MCF 10A (cell line): ENCODE results near the gene PRR35. TPM values are rescaled to one million over a fixed set of nuclear protein-coding genes. Genes with fewer than 3 reads are reported as not detected.

ENCODE experiments used
- BruUV-seq: library from RNA; stranded (reverse); fragments of 400-500 nt; replicated peaks from 2 replicates; lab custom pipeline; 2021; lab: Mats Ljungman, UMichigan
- CTCF ChIA-PET: fragments of 300-600 bp; sonication (Branson Sonifier 250); formaldehyde crosslinking; extraction: SDS; loops from one replicate; lab custom pipeline; 2021; ENCODE audit warnings: antibody characterized with exemption, inconsistent platforms; lab: Yijun Ruan, JAX
- POLR2A ChIA-PET: fragments of 300-600, 350-650 bp; sonication (Branson Sonifier 250); formaldehyde crosslinking; extraction: SDS; loops from one replicate; lab custom pipeline; 2020; ENCODE audit warnings: antibody characterized with exemption, inconsistent platforms; lab: Yijun Ruan, JAX
- DNase-seq: peaks from one replicate; pipeline ENCODE4 v3.0.0-alpha.2; 2018; ENCODE audit not compliant: unreplicated experiment
- H3K27ac Mint-ChIP-seq: one replicate; pipeline ENCODE4 v1.8.0; 2022; ENCODE audit warnings: mild to moderate bottlenecking, low read depth, mixed read lengths; ENCODE audit not compliant: unreplicated experiment
- H3K27me3 Mint-ChIP-seq: one replicate; pipeline ENCODE4 v1.8.0; 2022; ENCODE audit warnings: mixed read lengths; ENCODE audit not compliant: insufficient read depth, unreplicated experiment
- H3K36me3 Mint-ChIP-seq: one replicate; pipeline ENCODE4 v1.8.0; 2022; ENCODE audit warnings: mild to moderate bottlenecking, moderate library complexity, mixed read lengths; ENCODE audit not compliant: insufficient read depth, unreplicated experiment
- H3K4me1 Mint-ChIP-seq: one replicate; pipeline ENCODE4 v1.8.0; 2022; ENCODE audit warnings: mixed read lengths; ENCODE audit not compliant: insufficient read depth, unreplicated experiment
- H3K4me3 Mint-ChIP-seq: one replicate; pipeline ENCODE4 v1.8.0; 2022; ENCODE audit warnings: mild to moderate bottlenecking, moderate library complexity, mixed read lengths; ENCODE audit not compliant: unreplicated experiment
- H3K9me3 Mint-ChIP-seq: one replicate; pipeline ENCODE4 v1.8.0; 2022; ENCODE audit warnings: mixed read lengths; ENCODE audit not compliant: unreplicated experiment
- intact Hi-C: fragments of 100-400 bp; cut with micrococcal nuclease; formaldehyde crosslinking; loops from 2 replicates; pipeline ENCODE4 v1.14.1; 2022
- total RNA-seq: library from RNA; stranded (reverse); gene quantifications from 2 replicates; pipeline ENCODE4 v1.2.3, GENCODE V29; 2022
- TF ChIP-seq, protein P1 (sequence below): fragments of 200-600 bp; IDR thresholded peaks from one replicate; pipeline ENCODE4 v1.8.0; 2022; ENCODE audit warnings: antibody characterized with exemption, mild to moderate bottlenecking; ENCODE audit not compliant: unreplicated experiment

PRR35 gene
- total RNA-seq, 1 experiment from 2014 or later: not detected

DNA sequence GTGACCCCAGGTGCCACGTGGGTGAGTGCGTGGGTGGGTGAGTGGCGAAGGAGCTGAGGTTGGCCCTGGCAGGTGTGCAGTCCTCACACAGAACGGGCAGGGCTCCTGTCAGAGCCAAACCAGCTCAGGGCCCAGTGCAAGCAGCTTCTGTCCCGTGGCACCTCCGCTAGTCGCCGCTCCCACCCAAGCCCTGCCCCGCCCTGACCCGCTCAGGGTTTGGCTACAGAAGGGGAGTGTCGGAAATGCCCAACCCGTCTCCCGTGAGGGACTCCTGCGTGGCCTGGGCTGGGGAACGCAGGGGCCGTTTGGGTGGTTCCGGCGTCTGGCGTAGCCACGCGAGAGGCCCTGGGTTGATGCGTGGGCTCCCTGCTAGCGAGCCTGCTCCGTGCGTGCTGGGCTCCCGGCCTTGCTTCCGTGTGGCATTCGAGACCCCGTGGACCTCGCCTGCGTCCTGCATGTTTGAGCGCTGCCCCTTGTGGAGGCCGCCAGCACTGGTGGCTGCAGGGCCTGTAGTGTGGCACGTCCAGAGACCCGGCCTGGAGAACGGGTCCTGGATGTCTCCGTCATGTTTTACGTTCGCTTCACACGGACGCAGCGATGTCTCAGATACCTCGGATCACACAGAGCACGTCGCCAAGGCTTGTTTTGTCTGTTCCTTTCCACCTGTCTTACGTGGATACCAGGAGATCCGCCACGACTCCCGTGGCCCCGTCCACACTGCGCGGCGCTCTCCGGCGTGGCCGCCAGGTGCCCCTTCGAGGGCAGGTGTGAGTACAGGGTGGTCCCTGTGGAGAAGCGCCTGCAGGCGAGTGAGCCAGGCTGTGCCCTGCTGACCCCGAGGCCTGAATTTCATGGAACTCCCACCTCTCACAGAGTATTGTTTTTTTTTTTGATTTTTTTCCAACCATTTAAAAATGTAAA is 22.5 kb upstream of the PRR35 start:
- H3K4me3 Mint-ChIP-seq: no peak overlapping the region
- no TSS peak for BruUV-seq
- no peaks in the 10 kb centered on the region for H3K4me1 Mint-ChIP-seq
- H3K9me3 Mint-ChIP-seq: no peaks in the 10 kb centered on the region
- DNase-seq: no peak
- peaks cover 36% of the 10 kb centered on the region for H3K36me3 Mint-ChIP-seq
- H3K27ac Mint-ChIP-seq: no peak overlapping the region
- no peaks in the 10 kb centered on the region for H3K27me3 Mint-ChIP-seq
- ChIA-PET CTCF (interaction anchor here (0.9 to 1.0 kb wide), 2 partner anchors 11 to 33 kb away, joined by 3 read pairs; no protein-coding TSS in a partner anchor), POLR2A (interaction anchor here (1.4 kb wide), 1 partner anchor 10 kb away, joined by 5 read pairs; the partner anchor contains the start of gene CAPN15)
- TF ChIP-seq, protein P1, sequence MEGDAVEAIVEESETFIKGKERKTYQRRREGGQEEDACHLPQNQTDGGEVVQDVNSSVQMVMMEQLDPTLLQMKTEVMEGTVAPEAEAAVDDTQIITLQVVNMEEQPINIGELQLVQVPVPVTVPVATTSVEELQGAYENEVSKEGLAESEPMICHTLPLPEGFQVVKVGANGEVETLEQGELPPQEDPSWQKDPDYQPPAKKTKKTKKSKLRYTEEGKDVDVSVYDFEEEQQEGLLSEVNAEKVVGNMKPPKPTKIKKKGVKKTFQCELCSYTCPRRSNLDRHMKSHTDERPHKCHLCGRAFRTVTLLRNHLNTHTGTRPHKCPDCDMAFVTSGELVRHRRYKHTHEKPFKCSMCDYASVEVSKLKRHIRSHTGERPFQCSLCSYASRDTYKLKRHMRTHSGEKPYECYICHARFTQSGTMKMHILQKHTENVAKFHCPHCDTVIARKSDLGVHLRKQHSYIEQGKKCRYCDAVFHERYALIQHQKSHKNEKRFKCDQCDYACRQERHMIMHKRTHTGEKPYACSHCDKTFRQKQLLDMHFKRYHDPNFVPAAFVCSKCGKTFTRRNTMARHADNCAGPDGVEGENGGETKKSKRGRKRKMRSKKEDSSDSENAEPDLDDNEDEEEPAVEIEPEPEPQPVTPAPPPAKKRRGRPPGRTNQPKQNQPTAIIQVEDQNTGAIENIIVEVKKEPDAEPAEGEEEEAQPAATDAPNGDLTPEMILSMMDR: no peak
- intact Hi-C loops: no loop called here

DNA sequence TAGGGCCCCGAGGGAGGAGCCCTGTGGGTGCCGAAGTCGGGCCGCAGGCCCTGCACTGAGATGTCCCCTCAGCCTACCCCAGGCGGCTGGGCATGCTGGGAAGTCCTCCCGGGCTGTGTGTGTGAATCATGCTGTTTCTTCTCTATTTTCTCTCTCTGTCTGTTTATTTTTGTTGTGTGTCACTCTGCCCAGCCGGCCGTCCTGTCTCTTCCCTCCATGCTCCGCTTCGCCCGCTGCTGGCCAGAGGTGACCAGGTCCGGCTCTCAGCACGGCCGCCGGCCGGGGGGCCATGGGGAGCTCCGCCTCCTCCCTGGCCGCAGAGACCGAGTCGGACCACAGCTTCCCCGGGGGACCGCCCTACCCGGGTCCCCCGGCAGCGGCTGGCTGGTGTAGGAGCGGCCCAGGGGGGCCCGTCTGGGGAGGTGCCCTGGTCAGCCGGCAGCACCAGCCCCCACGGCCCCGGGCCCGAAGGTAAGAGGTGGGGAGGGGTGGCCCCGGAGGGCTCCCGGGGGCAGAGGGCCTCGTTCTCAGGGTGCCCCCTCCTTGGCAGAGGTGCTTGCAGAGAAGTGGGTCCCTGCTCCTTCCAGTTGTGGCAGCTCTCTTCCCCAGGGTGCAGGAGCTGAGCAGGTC is 20.2 kb upstream of the PRR35 start:
- H3K27me3 Mint-ChIP-seq: no peaks in the 10 kb centered on the region
- H3K4me3 Mint-ChIP-seq: no peak overlapping the region
- no peak overlapping the region for H3K27ac Mint-ChIP-seq
- H3K9me3 Mint-ChIP-seq: no peaks in the 10 kb centered on the region
- TF ChIP-seq, protein P1: no peak
- intact Hi-C loops: no loop called here
- POLR2A ChIA-PET: interaction anchor here (1.2 kb wide), 1 partner anchor 13 kb away, joined by 4 read pairs; the partner anchor contains the start of gene CAPN15
- CTCF ChIA-PET: interaction anchor here (0.9 kb wide), 1 partner anchor 13 kb away, joined by 3 read pairs; the partner anchor contains the start of gene CAPN15
- no peak for DNase-seq
- BruUV-seq: no TSS peak
- peaks cover 31% of the 10 kb centered on the region for H3K36me3 Mint-ChIP-seq
- no peaks in the 10 kb centered on the region for H3K4me1 Mint-ChIP-seq

DNA sequence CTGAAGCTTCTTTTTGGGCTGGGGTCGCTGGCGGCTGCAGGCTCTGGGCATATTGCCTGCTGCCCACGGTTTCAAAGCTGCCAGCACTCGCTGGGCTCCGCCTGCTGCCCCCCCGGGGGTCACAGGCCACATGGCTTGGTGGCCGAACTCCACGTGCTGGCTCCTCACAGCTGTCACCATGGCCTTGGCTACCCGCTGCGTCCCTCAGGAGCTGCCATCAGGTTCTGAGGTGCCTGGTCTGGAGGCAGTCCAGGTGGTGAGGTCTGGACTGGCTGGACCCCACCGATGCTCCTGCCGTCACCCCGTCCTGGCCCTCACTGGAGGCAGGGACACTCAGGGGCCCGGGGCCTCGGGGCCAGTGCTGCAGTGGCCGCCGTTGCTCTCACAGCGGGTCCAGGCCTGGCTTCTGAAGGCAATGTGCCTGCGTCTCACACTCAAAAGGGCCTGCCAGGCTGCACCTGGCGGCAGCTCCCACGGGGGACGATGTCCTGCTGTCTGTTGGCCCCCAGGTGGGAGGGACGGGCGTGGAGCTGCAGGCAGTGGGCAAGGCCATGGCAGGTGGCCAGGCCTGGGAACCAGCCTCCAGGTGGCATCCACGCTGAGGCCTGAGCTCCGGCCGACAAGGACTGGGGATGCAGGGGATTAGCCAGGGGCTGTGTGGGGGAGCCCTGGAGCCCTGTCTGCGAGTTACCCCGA is 19.4 kb upstream of the PRR35 start:
- no peaks in the 10 kb centered on the region for H3K4me1 Mint-ChIP-seq
- no peak overlapping the region for H3K4me3 Mint-ChIP-seq
- TF ChIP-seq, protein P1: no peak
- H3K27me3 Mint-ChIP-seq: no peaks in the 10 kb centered on the region
- DNase-seq: no peak
- H3K9me3 Mint-ChIP-seq: no peaks in the 10 kb centered on the region
- ChIA-PET CTCF (interaction anchor here (0.5 kb wide), 1 partner anchor 154 kb away, joined by 3 read pairs; no protein-coding TSS in a partner anchor), POLR2A (interaction anchor here (0.9 kb wide), 1 partner anchor 13 kb away, joined by 5 read pairs; the partner anchor contains the start of gene CAPN15)
- intact Hi-C loops: no loop called here
- no peak overlapping the region for H3K27ac Mint-ChIP-seq
- no TSS peak for BruUV-seq
- H3K36me3 Mint-ChIP-seq: peaks cover 26% of the 10 kb centered on the region
